Measurements from ENCODE around the gene ALAD. TPM values are rescaled to one million over a fixed set of nuclear protein-coding genes. Genes with fewer than 3 reads are reported as not detected.

Gene ALAD
- total and polyA plus RNA-seq, 2 of the 13 experiments (the other 11 are each of a cell fraction or from before 2014, with no cell fraction given) = 21.8 to 30.1 TPM

- TF ChIP-seq ZNF318 (CRISPR knock-in tag; IDR thresholded peaks at IDR 0.05) = 0 out of 2 replicates have a peak, but pooled peaks have one; percentile 46
- TF ChIP-seq ZBTB3 (CRISPR knock-in tag; IDR thresholded peaks at IDR 0.05; ENCODE audit: borderline replicate concordance, low read depth) = no peak
- TF ChIP-seq ZFP62 (CRISPR knock-in tag; IDR thresholded peaks at IDR 0.05) = no peak
- no peak for TF ChIP-seq GPN1 (CRISPR knock-in tag; IDR thresholded peaks at IDR 0.05; ENCODE audit: borderline replicate concordance)
- TF ChIP-seq ATF3 (CRISPR knock-in tag; IDR thresholded peaks at IDR 0.05) = peak; percentile 64
- peak; percentile 92 for TF ChIP-seq ZNF747 (CRISPR knock-in tag; IDR thresholded peaks at IDR 0.05; ENCODE audit: borderline replicate concordance)
- TF ChIP-seq ETV5 (CRISPR knock-in tag; IDR thresholded peaks at IDR 0.05; ENCODE audit: borderline replicate concordance) = peak; percentile 55; the same call in 1 of the 2 replicates
- no peak for TF ChIP-seq NBN (conservative IDR thresholded peaks at IDR 0.05)
- peak; percentile 96 for TF ChIP-seq GABPB1 (CRISPR knock-in tag; IDR thresholded peaks at IDR 0.05)
- TF ChIP-seq SIN3A (IDR thresholded peaks at IDR 0.05; ENCODE audit: borderline replicate concordance, low read depth, low read length) = peak; percentile 91
- peak; percentile 91 for TF ChIP-seq CCAR2 (optimal IDR thresholded peaks at IDR 0.05; ENCODE audit: low read depth, low read length)
- TF ChIP-seq, protein P1, sequence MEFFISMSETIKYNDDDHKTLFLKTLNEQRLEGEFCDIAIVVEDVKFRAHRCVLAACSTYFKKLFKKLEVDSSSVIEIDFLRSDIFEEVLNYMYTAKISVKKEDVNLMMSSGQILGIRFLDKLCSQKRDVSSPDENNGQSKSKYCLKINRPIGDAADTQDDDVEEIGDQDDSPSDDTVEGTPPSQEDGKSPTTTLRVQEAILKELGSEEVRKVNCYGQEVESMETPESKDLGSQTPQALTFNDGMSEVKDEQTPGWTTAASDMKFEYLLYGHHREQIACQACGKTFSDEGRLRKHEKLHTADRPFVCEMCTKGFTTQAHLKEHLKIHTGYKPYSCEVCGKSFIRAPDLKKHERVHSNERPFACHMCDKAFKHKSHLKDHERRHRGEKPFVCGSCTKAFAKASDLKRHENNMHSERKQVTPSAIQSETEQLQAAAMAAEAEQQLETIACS (CRISPR knock-in tag; IDR thresholded peaks at IDR 0.05) = peak; percentile 49; the same call in 1 of the 2 replicates
- TF ChIP-seq MYNN (CRISPR knock-in tag; IDR thresholded peaks at IDR 0.05; ENCODE audit: low read depth) = 0 out of 2 replicates have a peak, but pooled peaks have one; percentile 51
- no peak for TF ChIP-seq ZSCAN9 (CRISPR knock-in tag; IDR thresholded peaks at IDR 0.05; ENCODE audit: borderline replicate concordance)
- TF ChIP-seq ZNF619 (CRISPR knock-in tag; IDR thresholded peaks at IDR 0.05) = peak; percentile 75; the same call in 1 of the 2 replicates
- no peak for TF ChIP-seq IRF1 (CRISPR knock-in tag; IDR thresholded peaks at IDR 0.05; ENCODE audit: low read depth)
- TF ChIP-seq TCF12 (IDR thresholded peaks at IDR 0.05) = no peak
- TF ChIP-seq TCF12 (CRISPR knock-in tag; IDR thresholded peaks at IDR 0.05) = no peak
- peak; percentile 88 for TF ChIP-seq ZNF205 (CRISPR knock-in tag; IDR thresholded peaks at IDR 0.05)
- TF ChIP-seq POLR2AphosphoS5 (IDR thresholded peaks at IDR 0.05; ENCODE audit: low read depth, low read length) = peak; percentile 68
Measured at GRCh38 chr9:113340011-113340699, 60.9 kb downstream of the ALAD start, which contains the start of gene WDR31 (continued).

Measured in HepG2 (cell line).